Testis (tissue), 2 donors: ENCODE results near the gene DNAH10.

Experiments
- CTCF ChIP-seq, 3 experiments: fragments of 450-650 bp in 2 of 3; fragments of 200-600 bp in 1 of 3; sonication (generic) in 1 of 3; IDR thresholded peaks; one replicate each; pipeline ENCODE4 v1.5.1; 2016 to 2019; ENCODE audit warnings: antibody characterized with exemption in 3 of 3, mild to moderate bottlenecking in 2 of 3, moderate library complexity in 1 of 3
- POLR2A ChIP-seq: fragments of 450-650 bp; IDR thresholded peaks from one replicate; pipeline ENCODE4 v1.6.1; 2017; ENCODE audit warnings: antibody characterized with exemption, mild to moderate bottlenecking, moderate library complexity

GRCh38 chr12:123847876-123848275 lies 85.8 kb downstream of the DNAH10 start:
- no peak for TF ChIP-seq POLR2A
- TF ChIP-seq CTCF (IDR thresholded peaks at IDR 0.05): no peak
